Superior temporal gyrus (tissue), 1 donor: Measurements from ENCODE around the gene KCNG4.
"Not testable (repeated sequence)": the region's sequence is repeated elsewhere in the genome, so short reads cannot be mapped to it uniquely, and the experiment has no call there.

Source experiments
- DNase-seq: peaks from one replicate; pipeline ENCODE4 v3.0.0-alpha.2; 2016; ENCODE audit errors: extremely low spot score

The KCNG4 gene

DNA sequence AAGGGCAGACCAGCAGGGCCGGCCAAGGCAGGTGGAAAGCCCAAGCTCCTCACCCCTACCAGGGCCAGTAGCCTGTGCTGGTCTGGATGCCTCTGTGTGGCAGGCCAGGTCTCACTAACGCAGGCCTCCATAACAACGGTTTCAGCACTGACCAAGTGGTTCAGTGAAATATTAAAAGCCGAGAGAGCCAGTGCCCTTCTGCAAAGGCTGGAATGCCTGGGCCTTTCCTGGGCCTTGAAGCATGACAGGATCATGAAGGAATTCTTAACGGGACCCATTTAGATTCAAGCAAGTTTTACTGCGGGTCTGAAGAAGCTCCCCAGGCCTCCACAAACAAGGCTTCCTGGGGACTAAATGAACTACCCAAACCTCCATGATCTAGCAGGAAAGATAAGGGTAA, 32.6 kb downstream of the KCNG4 start:
- DNase-seq: no peak

DNA sequence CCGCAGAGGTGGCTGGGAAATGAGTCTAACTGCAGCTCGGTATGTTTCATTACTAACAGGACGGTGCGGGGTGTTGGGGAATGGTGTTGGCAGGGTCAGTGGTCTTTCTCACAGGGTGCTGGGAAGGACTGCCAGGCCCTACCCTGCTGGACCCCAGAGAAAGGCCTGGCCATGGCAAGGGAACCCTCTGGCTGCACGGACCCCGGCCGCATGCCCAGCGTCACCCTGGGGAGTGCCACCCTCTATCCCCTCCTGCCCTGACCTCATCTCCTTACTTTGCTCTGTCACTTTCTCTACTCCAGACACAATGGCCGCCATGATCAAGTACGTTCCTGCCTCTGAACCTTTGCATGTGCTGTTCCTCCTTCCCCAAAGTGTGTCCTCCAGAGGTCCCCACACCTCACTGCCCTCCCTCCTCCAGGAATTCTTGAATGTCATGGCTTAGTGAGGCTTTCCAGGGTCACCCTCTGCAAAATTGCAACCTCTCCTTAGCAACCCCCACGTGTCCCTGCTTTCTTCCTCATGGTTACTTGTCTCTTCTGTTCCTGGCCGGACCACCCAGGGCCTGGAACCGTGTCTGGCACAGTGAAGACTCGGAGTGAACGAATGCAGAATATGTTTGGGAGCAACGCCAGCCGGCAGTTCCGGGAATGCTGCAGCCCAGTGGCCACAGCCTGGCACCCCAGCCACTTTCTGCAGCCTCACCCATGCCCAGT, 33.7 kb downstream of the KCNG4 start:
- no peak for DNase-seq

DNA sequence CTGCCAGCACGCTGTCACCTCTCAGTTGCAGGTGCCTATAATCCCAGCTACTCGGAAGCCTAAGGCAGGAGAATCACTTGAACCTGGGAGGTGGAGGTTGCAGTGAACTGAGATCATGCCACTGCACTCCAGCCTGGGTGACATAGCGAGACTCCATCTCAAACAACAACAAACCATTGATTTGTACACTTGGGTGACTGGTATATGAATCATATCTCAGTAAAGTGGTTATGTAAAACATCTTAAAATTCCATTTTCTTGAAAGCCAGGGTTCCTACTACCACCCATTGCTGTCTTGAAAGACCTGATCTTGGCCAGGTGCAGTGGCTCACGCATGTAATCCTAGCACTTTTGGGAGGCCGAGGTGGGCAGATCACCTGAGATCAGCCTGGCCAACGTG, 34.7 kb downstream of the KCNG4 start:
- not testable (repeated sequence) for DNase-seq

DNA sequence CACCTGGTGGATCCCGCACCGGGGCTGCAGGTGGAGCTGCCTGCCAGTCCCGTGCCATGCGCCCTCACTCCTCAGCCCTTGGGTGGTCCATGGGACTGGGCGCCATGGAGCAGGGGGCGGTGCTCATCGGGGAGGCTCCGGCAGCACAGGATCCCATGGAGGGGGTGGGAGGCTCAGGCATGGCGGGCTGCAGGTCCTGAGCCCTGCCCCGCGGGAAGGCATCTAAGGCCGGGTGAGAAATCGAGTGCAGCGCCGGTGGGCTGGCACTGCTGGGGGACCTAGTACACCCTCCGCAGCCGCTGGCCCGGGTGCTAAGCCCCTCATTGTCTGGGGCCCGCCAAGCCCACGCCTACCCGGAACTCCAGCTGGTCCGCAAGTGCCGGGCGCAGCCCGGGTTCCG, 35.3 kb downstream of the KCNG4 start:
- DNase-seq: not testable (repeated sequence)

DNA sequence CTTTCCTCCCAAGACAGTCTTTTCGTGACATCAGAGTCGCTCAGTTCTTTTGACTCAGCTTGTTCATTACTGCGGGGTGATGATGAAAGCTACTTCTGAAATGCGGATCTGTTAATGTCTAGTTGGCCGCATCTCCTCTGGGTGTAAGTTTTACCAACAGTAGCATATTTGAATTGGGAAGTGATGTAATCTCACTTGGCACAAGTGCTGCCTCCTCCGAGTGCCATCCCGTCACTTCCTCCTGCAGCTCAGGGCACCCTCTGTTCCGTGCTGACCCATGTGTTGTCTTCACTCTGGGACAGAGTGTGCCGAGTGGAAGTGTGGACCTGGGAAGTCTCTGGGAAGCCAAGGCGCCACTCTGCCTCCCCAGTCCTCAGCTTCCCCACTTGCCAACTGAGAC, 40.0 kb downstream of the KCNG4 start:
- DNase-seq: peak; percentile 51

DNA sequence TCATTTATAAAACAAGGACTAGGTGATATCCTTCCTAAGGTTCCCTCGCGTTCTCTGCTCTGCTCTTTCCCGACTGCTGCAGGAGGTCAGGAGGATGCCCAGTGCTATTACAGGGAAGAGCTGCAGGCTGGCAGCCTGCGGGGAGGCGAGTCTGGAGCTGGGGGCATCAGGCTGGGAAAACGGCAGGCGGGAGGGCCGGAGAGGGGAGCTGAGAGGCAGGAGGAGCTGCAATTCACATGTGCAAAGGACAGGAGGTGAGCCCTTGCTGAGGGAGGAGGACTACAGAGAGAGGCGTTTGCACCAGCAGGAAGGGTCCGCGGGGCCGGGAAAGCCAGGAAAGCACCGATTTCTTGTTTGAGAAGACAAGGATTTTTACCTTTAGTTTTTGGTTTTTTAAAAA, 40.7 kb downstream of the KCNG4 start:
- DNase-seq: no peak

DNA sequence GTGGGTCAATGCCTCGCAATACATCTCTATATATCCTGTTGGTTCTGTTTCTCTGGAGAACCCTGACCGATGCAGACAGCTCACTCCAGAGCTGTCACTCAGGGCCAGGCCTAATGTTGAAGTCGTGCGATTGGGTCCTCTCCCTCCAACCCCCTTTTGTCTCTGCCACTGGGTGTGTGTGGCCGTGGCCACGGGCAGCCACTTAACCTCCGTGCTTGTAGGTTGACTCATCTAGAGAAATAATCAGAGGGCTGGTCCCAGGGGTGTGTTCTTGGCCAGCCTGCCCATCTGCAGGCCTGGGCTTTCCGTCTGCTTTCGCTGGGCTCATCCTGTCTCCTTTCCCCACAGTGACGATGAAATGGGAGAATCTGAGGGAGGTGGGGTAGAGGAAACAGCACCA, 41.4 kb downstream of the KCNG4 start:
- no peak for DNase-seq

DNA sequence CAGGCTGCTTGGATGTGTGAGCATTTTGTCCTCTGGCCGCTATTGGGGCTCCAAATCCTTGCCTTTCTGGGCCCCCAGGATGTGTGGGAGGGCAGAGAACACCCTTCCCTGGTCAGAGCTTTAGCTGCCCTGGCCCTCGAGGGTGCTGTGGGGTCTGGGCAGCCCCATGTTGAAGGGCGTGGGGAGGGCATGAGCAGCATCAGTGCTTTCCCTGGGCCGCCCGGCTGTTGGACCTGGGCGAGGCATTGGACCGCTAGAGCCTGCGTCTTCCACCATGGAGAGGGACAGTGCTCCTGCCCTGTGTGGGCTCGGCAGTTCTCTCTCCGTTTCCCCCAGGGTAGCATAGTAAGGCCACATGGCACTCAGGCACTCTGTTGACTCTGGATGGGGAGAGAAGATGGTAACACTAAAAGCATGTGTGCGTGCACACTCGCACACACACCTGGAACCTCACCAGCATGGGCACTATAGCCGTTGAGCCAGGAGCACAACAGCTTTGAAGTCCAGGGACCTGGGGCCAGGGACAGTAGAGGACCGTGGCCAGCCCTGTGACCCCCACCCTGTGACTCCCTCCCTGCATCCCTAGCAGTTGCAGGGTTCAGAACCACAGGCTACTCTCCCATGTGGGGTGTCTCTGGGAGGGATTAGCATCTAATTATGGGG, 42.2 kb downstream of the KCNG4 start:
- no peak for DNase-seq

DNA sequence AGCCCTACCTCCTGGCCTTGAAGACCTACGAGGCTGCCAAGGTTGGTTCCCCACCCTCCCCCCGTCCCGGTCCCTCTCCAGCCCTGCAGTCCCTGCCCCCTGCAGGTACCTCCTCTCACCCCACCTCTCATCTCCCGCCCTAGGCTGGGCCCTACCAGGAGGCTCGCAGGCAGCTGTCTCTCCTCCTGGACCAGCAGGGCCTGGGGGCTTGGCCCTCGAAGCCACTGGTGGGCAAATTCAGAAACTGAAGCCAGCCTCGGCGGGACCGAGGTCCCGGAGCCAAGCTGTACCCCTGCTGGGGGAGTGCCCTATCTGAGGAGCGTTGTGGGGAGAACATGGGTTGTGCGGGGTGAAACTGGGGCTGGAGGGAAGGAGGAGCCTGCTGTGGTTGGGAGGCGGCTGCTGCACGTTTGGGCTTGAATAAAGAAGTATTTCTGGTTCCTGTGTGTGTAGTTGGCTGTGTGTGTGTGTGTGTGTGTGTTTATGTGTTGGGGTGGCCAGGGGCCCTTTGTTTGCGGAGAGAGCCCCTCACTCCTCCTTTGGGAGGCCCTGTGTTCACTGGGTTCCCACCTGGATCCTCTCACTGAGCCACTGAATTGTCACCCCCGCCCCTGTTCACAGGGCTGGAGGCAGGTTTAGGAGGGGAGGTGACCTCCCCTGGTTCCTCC, 43.0 kb downstream of the KCNG4 start:
- DNase-seq: no peak

DNA sequence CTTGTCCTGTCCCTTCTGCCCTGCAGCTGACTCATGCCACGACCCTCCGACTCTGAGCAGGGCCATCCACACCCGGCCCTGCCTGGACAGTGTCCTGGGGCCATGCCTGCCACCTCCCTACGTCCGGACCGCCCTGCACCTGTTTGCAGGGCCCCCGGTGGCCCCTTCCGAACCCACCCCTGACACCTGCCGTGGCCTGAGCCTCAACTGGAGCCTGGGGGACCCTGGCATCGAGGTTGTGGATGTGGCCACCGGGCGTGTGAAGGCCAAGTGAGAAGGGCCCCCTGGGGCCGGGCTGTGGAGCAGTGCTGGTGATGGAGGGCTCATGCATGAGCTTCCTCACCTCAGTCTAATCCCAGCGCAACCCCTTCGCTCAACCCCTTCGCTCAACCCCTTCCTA, 43.7 kb downstream of the KCNG4 start:
- no peak for DNase-seq

DNA sequence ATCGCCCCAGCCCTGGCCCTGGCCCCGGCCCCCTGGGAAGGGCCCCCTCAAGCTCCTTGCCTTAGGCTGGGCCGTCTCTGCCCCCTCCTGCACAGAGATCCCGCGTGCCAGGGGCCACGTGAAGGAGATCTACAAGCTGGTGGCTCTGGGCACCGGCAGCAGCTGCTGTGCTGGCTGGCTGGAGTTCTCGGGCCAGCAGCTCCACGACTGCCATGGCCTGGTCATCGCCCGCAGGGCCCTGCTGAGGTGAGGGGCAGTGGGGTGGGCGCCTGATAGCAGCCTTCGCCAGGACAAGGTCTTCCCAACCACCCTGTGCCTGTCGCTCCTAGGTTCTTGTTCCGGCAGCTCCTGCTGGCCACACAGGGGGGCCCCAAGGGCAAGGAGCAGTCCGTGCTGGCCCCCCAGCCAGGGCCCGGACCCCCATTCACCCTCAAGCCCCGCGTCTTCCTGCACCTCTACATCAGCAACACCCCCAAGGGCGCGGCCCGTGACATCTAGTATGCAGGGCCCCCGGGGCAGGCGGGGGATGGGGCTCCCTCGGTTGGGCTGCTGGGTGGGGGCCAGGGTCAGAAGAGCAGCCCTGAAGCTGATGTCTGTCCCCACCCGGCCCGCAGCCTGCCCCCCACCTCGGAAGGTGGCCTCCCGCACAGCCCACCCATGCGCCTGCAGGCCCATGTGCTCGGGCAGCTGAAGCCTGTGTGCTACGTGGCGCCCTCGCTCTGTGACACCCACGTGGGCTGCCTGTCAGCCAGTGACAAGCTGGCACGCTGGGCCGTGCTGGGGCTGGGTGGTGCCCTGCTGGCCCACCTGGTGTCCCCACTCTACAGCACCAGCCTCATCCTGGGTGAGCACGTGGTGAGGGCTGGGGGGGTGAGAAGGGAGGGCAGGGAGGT, 44.4 kb downstream of the KCNG4 start:
- no peak for DNase-seq

DNA sequence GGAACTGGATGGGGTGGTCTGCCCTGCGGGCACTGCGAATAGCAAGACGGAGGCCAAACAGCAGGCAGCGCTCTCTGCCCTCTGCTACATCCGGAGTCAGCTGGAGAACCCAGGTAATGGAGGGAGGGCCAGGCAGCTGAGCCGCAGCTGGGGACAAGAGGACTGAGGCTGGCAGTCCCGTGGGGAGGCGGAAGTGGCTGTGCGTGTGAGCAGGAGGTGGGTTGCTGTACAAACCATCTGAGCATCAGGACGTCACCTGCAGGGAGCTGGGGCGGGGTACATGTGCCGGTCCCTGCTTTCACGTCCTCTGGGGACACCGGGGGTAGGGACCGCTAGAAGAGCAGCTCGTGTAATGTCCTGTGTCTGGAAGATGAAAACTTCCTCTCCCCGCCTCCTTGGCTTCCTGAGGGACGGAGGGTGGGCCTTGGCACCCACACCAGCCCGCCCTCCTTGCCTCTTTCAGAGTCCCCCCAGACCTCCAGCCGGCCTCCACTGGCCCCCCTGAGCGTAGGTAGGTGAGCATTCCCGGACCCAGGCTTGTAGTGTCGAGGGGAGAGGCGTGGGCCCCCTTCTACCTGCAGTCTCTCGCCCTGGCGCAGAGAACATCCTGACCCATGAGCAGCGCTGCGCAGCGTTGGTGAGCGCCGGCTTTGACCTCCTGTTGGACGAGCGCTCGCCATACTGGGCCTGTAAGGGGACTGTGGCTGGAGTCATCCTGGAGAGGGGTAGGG, 45.2 kb downstream of the KCNG4 start:
- DNase-seq: no peak

DNA sequence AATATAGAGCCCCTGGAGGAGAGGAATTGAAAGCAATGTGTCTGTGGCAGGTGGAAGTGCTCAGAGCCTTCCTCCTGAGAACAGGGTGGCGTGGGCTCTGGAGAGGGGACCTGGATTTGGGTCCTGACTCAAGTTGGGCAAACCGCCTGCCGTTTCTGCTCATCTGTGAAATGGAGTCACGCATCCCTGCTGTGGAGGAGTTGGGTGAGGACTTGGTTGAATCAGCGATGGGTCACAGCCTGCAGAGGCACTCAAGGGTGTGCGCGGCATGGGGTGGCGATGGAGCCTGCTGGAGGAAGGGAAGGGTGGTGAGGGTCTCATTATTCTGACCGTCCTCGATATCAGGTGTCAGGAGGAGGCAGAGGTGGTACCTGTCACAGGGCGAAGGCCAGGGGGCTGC, 45.8 kb downstream of the KCNG4 start:
- DNase-seq: no peak

DNA sequence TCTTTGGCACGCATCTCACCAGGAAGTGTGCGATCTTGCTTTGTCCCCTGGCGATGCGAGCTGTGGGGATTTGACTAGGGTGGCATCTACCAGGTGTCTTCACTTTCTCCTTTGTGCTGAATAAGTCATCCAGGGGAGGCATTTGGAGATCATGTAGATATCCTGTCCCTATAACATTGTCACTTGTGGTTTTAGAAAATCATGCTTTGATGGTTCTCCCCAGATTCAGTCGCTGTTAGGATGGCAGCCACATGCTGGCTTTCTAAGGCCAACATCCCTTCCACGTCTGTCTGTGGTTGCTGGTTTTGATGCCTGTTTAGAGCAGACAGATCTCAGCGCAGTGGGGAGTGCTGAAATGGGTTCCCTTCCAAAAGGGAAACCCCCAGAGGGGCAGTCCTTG, 46.3 kb downstream of the KCNG4 start:
- DNase-seq: no peak

DNA sequence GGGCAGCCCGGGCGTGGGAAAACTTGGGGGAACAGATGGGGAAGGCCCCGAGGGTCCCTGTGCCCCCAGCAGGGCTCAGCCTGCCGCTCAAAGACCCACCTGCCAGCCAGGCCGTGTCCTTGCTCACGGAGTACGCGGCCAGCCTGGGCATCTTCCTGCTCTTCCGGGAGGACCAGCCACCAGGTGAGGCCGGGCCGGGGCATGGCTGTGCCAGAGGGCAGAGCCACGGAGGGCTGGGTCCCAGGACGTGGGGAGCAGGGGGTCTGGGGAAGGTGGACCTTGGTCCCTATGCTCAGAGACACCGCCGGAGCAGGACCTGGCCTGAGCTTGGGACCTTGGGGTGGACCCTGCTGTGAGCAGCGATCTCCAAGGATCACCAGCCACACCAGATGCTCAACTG, 48.3 kb downstream of the KCNG4 start:
- no peak for DNase-seq

DNA sequence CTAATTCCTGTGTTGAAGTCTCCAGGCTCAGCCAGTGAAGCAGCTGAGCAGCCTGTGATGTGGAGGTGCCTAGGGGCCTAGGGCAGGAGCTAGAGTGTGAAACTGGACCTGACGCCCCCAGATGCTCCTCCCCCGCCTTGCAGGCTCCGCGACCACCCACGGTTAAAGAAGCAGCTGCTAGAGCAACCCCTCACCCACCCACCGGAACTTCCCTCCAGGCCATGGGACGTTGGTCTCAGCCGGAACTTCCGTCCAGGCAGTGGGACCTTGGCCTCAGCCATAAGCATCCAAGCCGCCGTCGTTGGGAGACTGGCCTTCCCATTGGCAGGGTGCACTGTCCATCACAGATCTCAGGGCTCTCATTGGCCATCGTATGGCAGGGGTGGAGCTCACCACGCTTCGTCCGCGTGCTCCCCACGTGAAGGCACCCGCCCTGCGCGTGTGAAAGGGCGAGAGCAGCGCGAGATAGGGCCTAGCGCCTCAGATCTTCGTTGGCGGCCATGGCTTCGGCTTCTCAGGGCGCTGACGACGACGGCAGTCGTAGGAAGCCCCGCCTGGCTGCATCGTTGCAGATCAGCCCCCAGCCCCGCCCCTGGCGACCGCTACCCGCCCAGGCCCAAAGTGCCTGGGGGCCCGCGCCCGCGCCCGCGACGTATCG, 49.0 kb downstream of the KCNG4 start, which contains the start of gene ADAD2:
Gene ADAD2, plus strand, starts transcription at position 427 of the 658 bp plus-strand sequence. Its CDS starts 74 bp downstream, at position 501.
- no peak for DNase-seq

DNA sequence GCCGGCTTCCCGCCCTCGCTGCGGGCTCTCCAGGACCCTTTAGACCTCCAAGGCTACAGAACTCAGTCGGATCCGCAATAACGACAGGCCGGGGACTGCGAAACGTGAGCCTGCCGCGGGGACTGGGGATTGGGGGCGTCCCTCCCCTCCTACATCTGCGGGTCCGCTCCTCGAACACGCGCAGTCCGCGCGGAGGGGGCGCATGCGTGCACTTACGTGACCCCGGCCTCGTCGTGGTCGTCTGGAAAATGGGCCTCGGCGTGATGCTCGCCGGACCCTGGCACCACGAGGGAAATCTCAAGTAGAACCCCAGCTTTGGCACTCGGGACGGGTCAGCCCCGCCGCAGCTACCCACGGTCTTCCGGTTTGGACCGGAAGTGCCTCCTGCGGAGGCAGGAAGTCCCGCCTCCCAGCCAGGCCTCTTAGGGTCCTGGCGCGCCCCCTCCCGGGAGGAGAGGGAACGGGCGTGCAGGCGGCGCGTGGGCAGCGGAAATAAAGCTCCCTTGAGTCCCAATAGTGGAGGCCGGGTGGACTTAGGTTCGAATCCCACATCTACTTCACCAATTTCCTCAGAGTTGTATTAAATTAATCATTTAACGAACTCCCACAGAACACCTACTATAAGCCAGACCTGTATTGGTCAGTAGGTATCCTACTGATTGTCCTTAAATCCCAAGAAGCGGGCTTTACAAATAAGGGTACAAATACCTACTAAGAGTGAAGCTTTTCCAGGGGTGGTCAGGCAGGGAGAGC, 53.0 kb downstream of the KCNG4 start, which contains the start of gene TAF1C:
Gene TAF1C, minus strand, starts transcription at position 373 of the 753 bp plus-strand sequence. CDS start 2,069 bp downstream, outside the sequence.
- peak; percentile 94 for DNase-seq

DNA sequence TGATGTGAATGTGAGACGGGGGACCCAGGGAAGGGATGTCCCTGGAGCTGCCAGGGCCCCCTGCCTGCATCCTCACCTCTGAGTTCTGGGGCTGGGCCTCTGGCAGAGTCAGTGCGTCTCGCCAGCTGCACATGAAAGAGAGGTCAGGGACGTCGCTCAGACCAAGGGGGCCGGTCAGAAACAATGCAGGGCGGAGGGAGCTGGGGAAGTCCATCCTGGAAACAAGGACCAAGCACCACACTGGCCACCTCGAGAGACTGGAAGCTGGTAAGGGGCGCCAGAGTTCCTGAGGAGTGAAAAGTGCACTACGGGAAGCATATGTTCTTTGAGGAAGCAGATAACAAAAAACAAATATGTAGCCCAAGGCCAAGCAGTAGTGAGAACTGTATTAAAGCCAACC, 55.0 kb downstream of the KCNG4 start:
- no peak for DNase-seq

DNA sequence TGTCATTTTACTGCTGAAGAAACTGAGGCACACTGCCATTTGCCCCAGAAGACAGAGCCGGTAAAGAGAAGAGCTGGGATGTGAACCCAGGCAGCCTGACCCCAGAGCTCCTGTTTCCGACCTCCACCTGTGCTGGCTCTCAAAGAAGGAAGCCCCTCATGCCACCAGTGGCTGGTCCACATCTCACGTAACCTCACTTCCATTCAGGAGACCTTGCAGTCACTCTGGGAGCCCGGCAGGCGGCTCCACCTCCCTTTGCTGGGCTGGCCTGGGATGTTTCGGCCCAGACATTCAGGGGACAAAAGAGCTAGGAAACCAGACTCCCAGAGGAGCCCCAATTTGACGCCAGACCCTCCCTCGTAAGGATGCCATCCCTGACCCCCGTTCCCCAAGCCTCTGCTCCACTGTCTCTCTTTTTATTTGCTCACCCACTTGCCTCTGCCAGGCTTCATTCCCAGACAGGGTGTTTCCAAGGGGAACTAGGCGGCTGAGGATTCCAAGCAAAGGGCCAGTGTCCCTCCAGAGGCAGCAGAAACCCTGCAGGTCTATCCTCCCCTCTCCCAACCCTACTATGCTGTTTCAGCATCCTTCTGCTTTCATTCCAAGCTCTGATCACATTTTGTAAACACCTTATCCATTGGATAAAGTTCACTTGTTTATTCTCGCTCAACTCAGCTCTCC, 55.8 kb downstream of the KCNG4 start:
- no peak for DNase-seq
